Measurements from ENCODE around the gene FYN.

The FYN gene

DNA sequence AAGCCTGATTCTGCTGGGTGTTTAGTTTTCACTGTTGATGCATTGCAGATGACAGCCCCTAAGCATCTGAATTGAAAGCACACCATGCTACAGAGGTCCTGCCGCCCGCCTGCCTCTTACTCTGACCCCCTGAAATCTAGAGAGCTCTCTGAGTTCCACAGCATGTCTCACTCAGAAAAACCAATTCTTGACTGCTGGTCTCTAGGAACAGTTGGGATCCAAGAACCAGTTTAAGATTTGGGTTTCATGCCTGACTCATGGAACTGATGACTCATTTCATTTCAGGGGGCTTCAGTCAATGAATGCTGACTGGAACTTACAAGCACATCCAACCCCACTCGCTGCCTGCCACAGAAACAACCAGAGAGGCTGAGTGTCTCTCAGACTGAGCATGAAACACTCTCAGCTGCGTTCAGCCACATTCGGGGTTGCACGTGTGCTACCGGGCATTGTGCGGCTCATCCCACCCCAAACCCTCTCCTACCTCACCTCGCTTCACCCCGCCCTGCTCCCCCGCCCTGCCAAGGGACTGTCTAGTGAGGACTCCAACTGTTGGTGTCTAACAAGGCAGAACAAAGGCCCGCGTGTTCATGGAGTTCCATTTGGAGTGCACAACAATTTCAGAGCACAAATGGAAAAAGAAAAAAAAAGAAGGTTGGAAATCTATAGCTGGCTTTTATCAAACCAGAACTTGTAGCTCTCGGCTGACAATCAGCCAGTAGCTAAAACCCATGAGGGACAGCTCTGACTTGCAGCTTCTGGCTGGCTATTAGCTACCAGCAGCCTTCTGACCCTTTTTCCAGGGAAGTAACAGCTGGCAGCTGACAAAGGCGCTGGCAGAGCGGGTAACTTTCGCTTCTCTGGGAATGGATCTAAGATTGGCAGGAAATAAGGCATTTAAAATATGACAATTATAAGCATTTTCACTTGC lies 247.5 kb downstream of the FYN start:
- DNase-seq (ENCODE audit: low read depth), result no peak

DNA sequence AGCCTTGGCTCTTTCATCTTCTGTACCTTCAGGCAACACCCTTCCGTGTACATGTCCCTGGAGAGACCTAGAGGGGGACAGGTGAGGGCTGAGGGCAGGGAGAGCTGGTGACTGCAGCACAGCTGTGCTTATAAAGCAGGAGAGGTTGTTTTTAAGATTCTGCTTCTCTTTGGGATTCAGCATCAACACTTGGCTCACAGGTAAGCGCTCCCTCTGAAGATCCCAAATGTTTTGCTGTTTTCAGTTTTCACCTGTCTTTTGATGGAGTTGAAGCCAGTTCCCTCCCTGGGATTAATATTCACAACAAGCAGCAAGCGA lies 248.2 kb downstream of the FYN start:
- no peak for DNase-seq (ENCODE audit: low read depth)

DNA sequence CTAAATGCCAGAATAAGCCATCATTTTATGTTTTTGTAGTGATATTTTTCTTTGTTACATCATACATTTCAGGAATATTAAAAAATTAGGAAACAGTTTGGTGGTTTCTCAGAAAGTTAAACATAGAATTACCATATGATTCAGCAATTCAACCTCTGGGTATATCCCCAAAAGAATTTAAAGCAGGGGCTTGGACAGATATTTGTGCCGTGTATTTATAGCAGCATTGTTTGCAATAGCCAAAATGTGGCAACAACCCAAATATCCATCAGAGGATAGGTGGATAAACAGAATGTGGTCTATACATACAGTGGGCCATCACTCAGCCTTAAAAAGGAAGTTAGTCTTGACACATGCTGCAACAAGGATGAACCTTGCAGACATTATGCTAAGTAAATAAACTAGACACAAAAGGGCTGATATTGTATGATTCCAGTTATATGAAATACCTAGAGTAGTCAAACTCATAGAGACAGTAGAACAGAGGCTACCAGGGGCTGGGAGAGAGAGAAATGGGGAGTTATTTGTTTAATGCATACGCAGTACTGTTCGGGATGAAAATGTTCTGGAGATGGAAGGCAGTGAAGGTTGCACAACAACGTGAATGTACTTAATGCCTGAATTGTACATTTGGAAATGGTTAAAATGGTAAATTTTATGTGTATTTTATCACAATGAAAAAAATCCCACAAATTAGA lies 248.7 kb downstream of the FYN start:
- no peak for DNase-seq (ENCODE audit: low read depth)

DNA sequence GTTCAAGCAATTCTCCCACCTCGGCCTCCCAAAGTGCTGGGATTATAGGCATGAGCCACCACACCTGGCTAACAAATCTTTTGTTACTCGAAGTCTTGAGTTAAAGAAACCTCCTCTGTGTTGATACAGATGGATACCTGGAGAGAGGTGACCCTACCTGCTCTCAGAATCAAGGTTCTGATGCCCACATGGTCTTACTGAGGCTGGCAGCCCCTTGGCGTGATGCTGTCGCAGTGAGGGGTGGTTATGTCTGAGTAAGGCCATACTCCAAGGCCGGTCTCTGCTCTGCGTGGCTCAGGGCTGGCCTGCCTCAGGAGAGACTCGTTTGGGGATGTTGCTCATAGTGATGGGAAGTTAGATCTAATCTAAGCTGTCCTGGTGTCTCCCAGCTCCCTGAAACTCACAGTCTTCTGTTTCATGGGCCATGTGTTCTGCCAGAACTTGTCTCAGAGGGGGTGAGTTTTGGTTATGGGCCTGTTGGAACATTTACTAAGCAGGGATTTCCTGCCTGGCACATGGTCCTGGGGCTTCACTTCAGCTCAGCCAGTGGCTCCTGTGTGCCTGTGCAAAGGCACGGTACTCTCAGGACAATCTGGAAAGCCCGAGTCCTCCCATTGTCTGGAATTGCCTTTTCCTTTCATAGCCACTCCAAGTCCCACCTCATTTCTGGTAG lies 250.1 kb downstream of the FYN start:
- no peak for DNase-seq (ENCODE audit: low read depth)

DNA sequence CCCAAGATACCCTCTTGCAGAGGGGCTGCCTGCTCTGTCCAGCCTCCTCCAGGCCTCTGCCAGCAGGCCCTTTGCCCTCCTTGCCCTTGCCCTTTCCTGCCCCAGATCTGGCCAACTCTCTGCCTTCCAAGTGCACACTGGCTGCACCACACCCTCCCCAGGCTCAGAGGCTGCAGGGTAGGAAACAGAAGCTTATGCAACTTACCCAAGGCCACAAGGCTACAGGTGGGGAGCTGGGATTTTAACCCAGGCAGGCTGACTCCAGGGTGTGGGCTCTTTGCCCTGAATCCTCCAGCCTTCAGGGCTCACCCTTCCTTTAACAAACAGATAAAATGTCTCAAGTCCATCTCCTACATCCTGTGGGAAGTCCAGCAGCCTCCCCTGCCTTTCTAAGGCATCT lies 253.1 kb downstream of the FYN start:
- DNase-seq (ENCODE audit: low read depth), result no peak

DNA sequence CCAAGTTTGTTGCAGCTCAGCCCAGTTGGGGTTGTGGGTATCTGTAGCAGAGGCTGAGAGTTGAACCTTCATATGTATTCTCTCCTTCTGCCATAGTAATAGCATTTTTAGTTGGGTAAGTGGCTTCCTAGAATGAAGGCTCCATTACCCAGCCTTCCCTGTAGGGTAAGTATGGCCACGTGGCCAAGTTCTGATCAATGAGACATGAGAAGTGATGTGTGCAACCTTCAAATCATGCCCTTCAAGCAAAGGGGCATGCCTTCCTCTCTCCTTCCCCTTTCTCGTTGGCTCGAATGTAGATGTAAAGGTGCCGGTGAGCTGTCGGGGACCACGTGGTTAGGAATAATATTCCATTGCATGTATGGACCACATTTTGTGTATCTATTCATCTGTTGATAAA lies 254.8 kb downstream of the FYN start:
- no peak for DNase-seq (ENCODE audit: low read depth)

DNA sequence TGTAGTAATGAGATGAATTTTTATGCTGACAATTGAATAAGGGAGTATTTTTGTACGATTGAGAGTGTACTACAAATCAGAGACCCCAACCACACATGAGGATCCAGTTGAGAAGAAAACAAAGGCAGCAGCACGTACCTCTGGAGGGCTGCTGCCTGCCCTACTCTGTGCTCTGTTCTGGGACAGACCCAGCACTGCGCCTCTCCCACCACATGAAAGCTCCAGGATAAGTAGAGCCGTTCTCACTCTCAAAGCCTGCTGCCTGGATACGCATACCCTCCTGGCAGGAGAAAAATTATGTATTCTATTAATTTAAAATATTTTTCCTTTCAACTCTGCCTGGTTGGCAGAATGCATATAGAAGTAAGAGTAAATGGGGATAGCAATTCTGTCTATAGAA lies 256.1 kb downstream of the FYN start:
- no peak for DNase-seq (ENCODE audit: low read depth)

DNA sequence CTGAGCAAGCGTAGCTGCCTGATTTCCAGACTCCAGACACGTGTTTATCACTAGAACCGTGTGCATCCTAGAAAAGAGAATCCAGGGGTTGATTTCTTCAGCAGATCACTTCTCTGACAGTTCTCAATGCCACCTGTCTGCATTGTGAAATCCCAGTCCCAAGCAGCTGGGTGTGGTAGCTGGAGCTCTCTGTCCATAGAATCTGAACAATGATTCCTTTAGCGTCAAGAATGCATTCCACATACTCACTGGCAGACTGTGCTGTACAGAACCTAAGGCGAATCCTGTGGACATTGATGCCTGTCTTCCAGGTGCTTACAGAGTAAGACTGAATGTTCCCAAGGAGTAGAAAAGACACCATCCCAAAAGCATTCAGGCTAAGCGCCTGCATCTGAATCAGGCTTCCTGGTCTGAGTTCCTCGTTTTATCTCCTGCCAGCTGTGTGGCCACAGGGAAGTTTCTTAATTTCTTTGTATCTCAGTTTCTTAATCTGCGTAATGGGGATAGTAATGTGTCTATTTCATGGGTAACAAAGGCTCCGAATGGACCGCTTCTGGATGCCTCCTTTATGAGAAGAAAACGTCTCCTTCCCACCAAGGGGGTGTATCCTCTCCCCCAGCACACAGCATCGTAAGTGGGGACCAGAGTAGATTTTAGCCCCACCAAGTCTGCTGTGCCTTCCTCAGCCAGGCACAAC lies 257.2 kb downstream of the FYN start:
- no peak for DNase-seq (ENCODE audit: low read depth)

DNA sequence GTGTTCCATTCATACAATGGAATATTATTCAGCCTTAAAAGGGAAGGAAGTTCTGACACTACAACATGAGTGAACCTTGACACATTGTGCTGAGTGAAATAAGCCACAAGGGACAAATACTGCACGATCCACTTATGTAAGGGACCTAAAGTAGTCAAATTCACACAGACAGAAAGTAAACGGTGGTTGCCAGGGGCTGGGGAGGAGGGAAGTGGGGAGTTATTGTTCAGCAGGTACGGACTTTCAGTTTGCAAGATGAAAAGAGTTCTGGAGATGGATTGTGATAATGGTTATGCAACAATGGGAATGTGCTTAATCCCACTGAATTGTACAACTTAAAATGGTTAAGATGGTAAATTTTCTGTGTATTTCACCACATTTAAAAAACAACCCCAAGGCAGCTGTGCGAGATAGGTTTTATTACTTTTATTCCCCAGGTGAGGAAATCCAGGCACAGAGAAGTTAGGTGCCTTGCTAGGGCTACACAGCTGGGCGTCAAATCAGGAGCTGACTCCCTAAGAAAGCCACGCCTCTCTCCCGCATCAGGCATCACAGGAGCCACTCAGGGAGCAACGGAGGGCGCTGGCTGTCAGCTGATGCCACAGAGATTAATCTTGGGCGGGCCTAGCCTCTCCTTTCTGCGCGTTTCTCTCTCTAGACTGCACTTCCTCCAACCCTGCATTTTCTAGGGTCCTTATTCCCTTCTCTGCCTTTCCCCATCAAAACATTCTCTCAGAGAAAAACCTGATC lies 258.2 kb downstream of the FYN start:
- no peak for DNase-seq (ENCODE audit: low read depth)

DNA sequence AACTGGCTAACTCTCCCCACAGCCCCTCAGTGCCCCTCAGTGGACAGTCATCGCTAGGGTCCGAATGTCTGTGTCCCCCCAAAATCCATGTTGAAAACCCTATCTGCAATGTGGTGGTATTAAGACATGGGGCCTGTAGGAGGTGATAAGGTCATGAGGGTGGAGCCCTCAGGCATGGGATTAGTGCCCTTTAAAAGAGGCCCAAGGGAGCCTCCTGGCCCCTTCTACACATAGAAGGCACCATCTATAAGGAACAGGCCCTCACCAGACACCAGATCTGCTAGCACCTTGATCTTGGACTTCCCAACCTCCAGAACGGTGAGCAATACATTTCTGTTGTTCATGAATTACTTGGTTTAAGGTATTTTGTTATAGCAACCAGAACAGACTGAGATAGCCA lies 260.9 kb downstream of the FYN start:
- no peak for DNase-seq (ENCODE audit: low read depth)

DNA sequence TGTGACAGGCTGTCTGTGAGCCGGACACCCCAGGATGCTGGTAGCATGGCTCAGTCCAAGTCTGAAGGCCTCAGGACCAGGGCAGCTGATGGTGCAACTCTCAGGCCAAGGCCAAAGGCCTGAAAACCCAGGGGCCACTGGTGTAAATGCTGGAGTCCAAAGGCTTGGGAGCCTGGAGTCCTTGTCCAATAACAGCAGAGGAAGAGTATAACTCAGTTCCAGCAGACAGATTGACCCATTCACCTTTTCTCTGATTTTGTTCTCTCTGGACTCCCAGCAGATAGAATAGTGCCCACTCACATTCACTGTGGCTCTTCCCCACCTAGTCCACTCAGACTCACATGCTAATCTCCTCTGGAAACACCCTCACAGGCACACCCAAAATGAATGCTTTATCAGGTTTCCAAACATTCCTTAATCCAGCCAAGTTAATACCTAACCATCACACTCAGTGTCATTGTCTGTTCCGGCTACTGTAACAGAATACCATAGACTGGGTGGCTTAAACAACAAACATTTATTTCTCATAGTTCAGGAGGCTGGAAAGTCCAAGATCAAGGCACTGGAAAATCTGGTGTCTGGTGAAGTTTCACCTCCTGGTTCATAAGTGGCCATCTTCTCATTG lies 262.6 kb downstream of the FYN start:
- DNase-seq (ENCODE audit: low read depth), result no peak

All from stimulated activated CD8-positive, alpha-beta memory T cell treated with anti-CD3 and anti-CD28 coated beads, Interleukin-12 subunit alpha, Interleukin-12 subunit beta, amount 100 ng/mL, for 4 hours (primary cell).